ENCODE data around the gene SLC7A5. TPM values are rescaled to one million over a fixed set of nuclear protein-coding genes. Genes with fewer than 3 reads are reported as not detected.
"Not testable (repeated sequence)": the region's sequence is repeated elsewhere in the genome, so short reads cannot be mapped to it uniquely, and the experiment has no call there.

SLC7A5 gene
- total and polyA plus RNA-seq, 2 donors: 4.3 to 6.6 TPM

- Histone ChIP-seq H3K27me3 (ENCODE audit: control insufficient read depth in 2 of 2, insufficient read depth in 1 of 2, low read length in 1 of 2) (no peaks in the 10 kb centered on the region), H3K4me1 (ENCODE audit: control insufficient read depth in 2 of 2, insufficient read depth in 2 of 2, low read length in 2 of 2) (peaks cover 21 to 41% of the 10 kb centered on the region in 2 donors), H3K9me3 (ENCODE audit: control insufficient read depth in 2 of 2, insufficient read depth in 1 of 2, low read length in 1 of 2) (peaks cover 1 to 20% of the 10 kb centered on the region in 2 donors), H3K4me3 (ENCODE audit: low read length in 2 of 2) (no peak overlapping the region), H3K27ac (ENCODE audit: low read depth in 1 of 2, low read length in 1 of 2) (no peak overlapping the region), H3K36me3 (ENCODE audit: control insufficient read depth in 2 of 2, insufficient read depth in 2 of 2, low read length in 1 of 2) (no peaks in the 10 kb centered on the region)
- 81% methylated on average over 6 of the region's 6 CpGs for WGBS
- peak in 2 of 9 donors; percentile 33 to 48 for DNase-seq (ENCODE audit: low read depth in 6 of 9, low spot score in 9 of 9)
Observed at GRCh38 chr16:87800497-87800896, 68.8 kb downstream of the SLC7A5 start.

GRCh38 chr16:87795336-87795735 is 74.0 kb downstream of the SLC7A5 start:
- DNase-seq (ENCODE audit: low read depth in 6 of 9, low spot score in 9 of 9): no peak
- Histone ChIP-seq H3K27me3 (ENCODE audit: control insufficient read depth in 2 of 2, insufficient read depth in 1 of 2, low read length in 1 of 2) (no peaks in the 10 kb centered on the region), H3K4me3 (ENCODE audit: low read length in 2 of 2) (no peak overlapping the region), H3K9me3 (ENCODE audit: control insufficient read depth in 2 of 2, insufficient read depth in 1 of 2, low read length in 1 of 2) (peaks cover 0 to 6% of the 10 kb centered on the region in 2 donors), H3K4me1 (ENCODE audit: control insufficient read depth in 2 of 2, insufficient read depth in 2 of 2, low read length in 2 of 2) (peaks cover 0 to 2% of the 10 kb centered on the region in 2 donors), H3K27ac (ENCODE audit: low read depth in 1 of 2, low read length in 1 of 2) (no peak overlapping the region), H3K36me3 (ENCODE audit: control insufficient read depth in 2 of 2, insufficient read depth in 2 of 2, low read length in 1 of 2) (no peaks in the 10 kb centered on the region)
- 94% methylated on average over 12 of the region's 12 CpGs for WGBS

DNA sequence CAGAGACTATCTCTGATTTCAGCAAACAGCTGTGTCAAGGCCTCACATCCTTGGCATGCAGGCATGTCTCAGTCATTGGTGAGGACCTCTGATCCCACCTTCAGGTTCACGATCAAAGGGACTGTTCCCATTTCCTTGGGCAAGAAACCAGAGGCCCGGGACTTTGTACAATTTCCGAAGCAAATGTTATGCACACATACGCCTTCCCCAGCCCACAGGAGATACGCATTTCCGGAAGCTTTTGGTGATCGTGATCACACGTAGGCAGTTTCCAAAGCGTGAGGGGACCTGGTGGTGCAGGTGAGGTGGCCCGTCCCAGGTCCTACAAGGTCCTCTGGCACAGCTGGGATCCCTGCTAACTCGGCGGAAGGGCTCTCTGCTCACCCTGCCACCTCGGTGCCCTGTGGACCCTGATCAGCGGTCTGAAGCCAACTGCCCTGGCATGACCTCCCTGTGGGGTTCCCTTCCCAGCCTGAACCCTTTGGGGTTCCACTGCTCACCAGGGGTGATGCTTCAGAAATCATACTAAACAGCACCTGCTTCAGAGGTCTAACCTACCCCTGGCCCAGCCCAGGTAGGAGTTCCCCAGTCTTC is 74.7 kb downstream of the SLC7A5 start:
- no peak for DNase-seq (ENCODE audit: low read depth in 6 of 9, low spot score in 9 of 9)
- Histone ChIP-seq H3K27ac (ENCODE audit: low read depth in 1 of 2, low read length in 1 of 2) (no peak overlapping the region), H3K9me3 (ENCODE audit: control insufficient read depth in 2 of 2, insufficient read depth in 1 of 2, low read length in 1 of 2) (peaks cover 0 to under 1% of the 10 kb centered on the region in 2 donors), H3K4me3 (ENCODE audit: low read length in 2 of 2) (no peak overlapping the region), H3K36me3 (ENCODE audit: control insufficient read depth in 2 of 2, insufficient read depth in 2 of 2, low read length in 1 of 2) (no peaks in the 10 kb centered on the region), H3K4me1 (ENCODE audit: control insufficient read depth in 2 of 2, insufficient read depth in 2 of 2, low read length in 2 of 2) (no peaks in the 10 kb centered on the region), H3K27me3 (ENCODE audit: control insufficient read depth in 2 of 2, insufficient read depth in 1 of 2, low read length in 1 of 2) (peaks cover 0 to 3% of the 10 kb centered on the region in 2 donors)
- 91% methylated on average over 14 of the region's 14 CpGs for WGBS

GRCh38 chr16:87792205-87792565 is 77.1 kb downstream of the SLC7A5 start:
- no peaks in the 10 kb centered on the region for H3K4me1 ChIP-seq (ENCODE audit: control insufficient read depth in 2 of 2, insufficient read depth in 2 of 2, low read length in 2 of 2)
- H3K36me3 ChIP-seq (ENCODE audit: control insufficient read depth in 2 of 2, insufficient read depth in 2 of 2, low read length in 1 of 2): no peaks in the 10 kb centered on the region
- WGBS: over 99% methylated on average over 7 of the region's 7 CpGs
- no peaks in the 10 kb centered on the region for H3K9me3 ChIP-seq (ENCODE audit: control insufficient read depth in 2 of 2, insufficient read depth in 1 of 2, low read length in 1 of 2)
- no peak overlapping the region for H3K4me3 ChIP-seq (ENCODE audit: low read length in 2 of 2)
- no peak for DNase-seq (ENCODE audit: low read depth in 6 of 9, low spot score in 9 of 9)
- H3K27ac ChIP-seq (ENCODE audit: low read depth in 1 of 2, low read length in 1 of 2): no peak overlapping the region
- H3K27me3 ChIP-seq (ENCODE audit: control insufficient read depth in 2 of 2, insufficient read depth in 1 of 2, low read length in 1 of 2): peaks cover 0 to 3% of the 10 kb centered on the region in 2 donors

- peaks cover 0 to 3% of the 10 kb centered on the region in 2 donors for H3K27me3 ChIP-seq (ENCODE audit: control insufficient read depth in 2 of 2, insufficient read depth in 1 of 2, low read length in 1 of 2)
- no peak for DNase-seq (ENCODE audit: low read depth in 6 of 9, low spot score in 9 of 9)
- H3K9me3 ChIP-seq (ENCODE audit: control insufficient read depth in 2 of 2, insufficient read depth in 1 of 2, low read length in 1 of 2): no peaks in the 10 kb centered on the region
- no peak overlapping the region for H3K27ac ChIP-seq (ENCODE audit: low read depth in 1 of 2, low read length in 1 of 2)
- no peaks in the 10 kb centered on the region for H3K4me1 ChIP-seq (ENCODE audit: control insufficient read depth in 2 of 2, insufficient read depth in 2 of 2, low read length in 2 of 2)
- H3K36me3 ChIP-seq (ENCODE audit: control insufficient read depth in 2 of 2, insufficient read depth in 2 of 2, low read length in 1 of 2): no peaks in the 10 kb centered on the region
- WGBS: 93% methylated on average over 32 of the region's 32 CpGs
- no peak overlapping the region for H3K4me3 ChIP-seq (ENCODE audit: low read length in 2 of 2)
Observed at GRCh38 chr16:87791295-87792204, 77.8 kb downstream of the SLC7A5 start.

DNA sequence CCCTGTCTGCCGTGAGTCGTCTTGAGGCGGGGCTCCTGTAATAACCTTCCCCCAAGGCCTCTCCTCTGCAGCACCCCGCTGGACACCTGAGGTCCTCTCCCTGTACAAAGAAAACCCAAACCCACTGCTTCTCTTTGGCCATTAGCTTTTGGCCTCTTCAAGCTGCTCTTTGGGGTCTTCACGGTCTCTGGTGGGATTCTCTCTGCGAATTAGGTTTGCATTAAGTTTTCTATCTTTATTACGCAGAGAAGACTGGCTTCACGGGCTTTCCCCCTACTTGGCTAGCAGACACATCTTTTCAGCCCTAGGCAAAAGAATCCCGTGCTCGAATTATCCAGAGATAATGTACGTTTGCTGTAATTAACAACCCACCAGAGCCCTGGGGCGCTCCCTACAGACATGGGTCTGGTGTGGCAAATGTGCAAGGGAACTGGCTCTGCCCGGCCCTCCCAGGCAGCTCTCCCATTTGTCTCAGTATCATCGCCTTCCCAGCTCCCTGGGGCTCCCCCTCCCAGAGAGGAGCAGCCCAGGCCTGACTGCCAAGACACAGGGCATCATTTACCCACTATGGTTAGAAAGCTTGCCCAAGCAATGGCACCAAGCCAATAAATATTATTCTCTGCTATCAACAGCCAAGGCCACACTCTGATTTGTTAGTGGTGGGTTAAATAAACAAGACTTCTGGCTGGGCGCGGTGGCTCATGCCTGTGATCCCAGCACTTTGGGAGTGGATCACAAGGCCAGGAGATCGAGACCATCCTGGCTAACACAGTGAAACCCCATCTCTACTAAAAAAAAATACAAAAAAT is 78.8 kb downstream of the SLC7A5 start:
- WGBS: 97% methylated on average over 17 of the region's 17 CpGs
- Histone ChIP-seq H3K4me1 (ENCODE audit: control insufficient read depth in 2 of 2, insufficient read depth in 2 of 2, low read length in 2 of 2) (no peaks in the 10 kb centered on the region), H3K36me3 (ENCODE audit: control insufficient read depth in 2 of 2, insufficient read depth in 2 of 2, low read length in 1 of 2) (no peaks in the 10 kb centered on the region), H3K27me3 (ENCODE audit: control insufficient read depth in 2 of 2, insufficient read depth in 1 of 2, low read length in 1 of 2) (peaks cover 0 to 3% of the 10 kb centered on the region in 2 donors), H3K9me3 (ENCODE audit: control insufficient read depth in 2 of 2, insufficient read depth in 1 of 2, low read length in 1 of 2) (no peaks in the 10 kb centered on the region), H3K4me3 (ENCODE audit: low read length in 2 of 2) (no peak overlapping the region), H3K27ac (ENCODE audit: low read depth in 1 of 2, low read length in 1 of 2) (no peak overlapping the region)
- DNase-seq (ENCODE audit: low read depth in 6 of 9, low spot score in 9 of 9): no peak

- Histone ChIP-seq H3K27me3 (ENCODE audit: control insufficient read depth in 2 of 2, insufficient read depth in 1 of 2, low read length in 1 of 2) (peaks cover 0 to 3% of the 10 kb centered on the region in 2 donors), H3K27ac (ENCODE audit: low read depth in 1 of 2, low read length in 1 of 2) (no peak overlapping the region), H3K4me1 (ENCODE audit: control insufficient read depth in 2 of 2, insufficient read depth in 2 of 2, low read length in 2 of 2) (no peaks in the 10 kb centered on the region), H3K36me3 (ENCODE audit: control insufficient read depth in 2 of 2, insufficient read depth in 2 of 2, low read length in 1 of 2) (no peaks in the 10 kb centered on the region), H3K9me3 (ENCODE audit: control insufficient read depth in 2 of 2, insufficient read depth in 1 of 2, low read length in 1 of 2) (no peaks in the 10 kb centered on the region), H3K4me3 (ENCODE audit: low read length in 2 of 2) (no peak overlapping the region)
- DNase-seq (ENCODE audit: low read depth in 6 of 9, low spot score in 9 of 9): no peak
- WGBS: 97% methylated on average over 20 of the region's 20 CpGs
Observed at GRCh38 chr16:87789437-87790291, 79.6 kb downstream of the SLC7A5 start.

GRCh38 chr16:87788730-87789436 is 80.4 kb downstream of the SLC7A5 start:
- H3K4me1 ChIP-seq (ENCODE audit: control insufficient read depth in 2 of 2, insufficient read depth in 2 of 2, low read length in 2 of 2); DNase-seq (ENCODE audit: low read depth in 6 of 9, low spot score in 9 of 9); H3K27ac ChIP-seq (ENCODE audit: low read depth in 1 of 2, low read length in 1 of 2); H3K36me3 ChIP-seq (ENCODE audit: control insufficient read depth in 2 of 2, insufficient read depth in 2 of 2, low read length in 1 of 2); H3K9me3 ChIP-seq (ENCODE audit: control insufficient read depth in 2 of 2, insufficient read depth in 1 of 2, low read length in 1 of 2); H3K27me3 ChIP-seq (ENCODE audit: control insufficient read depth in 2 of 2, insufficient read depth in 1 of 2, low read length in 1 of 2); H3K4me3 ChIP-seq (ENCODE audit: low read length in 2 of 2): not testable (repeated sequence)
- WGBS: 94% methylated on average over 10 of the region's 10 CpGs

All from thymus (tissue), 11 donors.